Measurements from ENCODE around the gene EPHA8. TPM values are rescaled to one million over a fixed set of nuclear protein-coding genes. Genes with fewer than 3 reads are reported as not detected.

EPHA8 gene
- 0.17 and 0.75 TPM in 2 replicates for polyA plus RNA-seq

DNA sequence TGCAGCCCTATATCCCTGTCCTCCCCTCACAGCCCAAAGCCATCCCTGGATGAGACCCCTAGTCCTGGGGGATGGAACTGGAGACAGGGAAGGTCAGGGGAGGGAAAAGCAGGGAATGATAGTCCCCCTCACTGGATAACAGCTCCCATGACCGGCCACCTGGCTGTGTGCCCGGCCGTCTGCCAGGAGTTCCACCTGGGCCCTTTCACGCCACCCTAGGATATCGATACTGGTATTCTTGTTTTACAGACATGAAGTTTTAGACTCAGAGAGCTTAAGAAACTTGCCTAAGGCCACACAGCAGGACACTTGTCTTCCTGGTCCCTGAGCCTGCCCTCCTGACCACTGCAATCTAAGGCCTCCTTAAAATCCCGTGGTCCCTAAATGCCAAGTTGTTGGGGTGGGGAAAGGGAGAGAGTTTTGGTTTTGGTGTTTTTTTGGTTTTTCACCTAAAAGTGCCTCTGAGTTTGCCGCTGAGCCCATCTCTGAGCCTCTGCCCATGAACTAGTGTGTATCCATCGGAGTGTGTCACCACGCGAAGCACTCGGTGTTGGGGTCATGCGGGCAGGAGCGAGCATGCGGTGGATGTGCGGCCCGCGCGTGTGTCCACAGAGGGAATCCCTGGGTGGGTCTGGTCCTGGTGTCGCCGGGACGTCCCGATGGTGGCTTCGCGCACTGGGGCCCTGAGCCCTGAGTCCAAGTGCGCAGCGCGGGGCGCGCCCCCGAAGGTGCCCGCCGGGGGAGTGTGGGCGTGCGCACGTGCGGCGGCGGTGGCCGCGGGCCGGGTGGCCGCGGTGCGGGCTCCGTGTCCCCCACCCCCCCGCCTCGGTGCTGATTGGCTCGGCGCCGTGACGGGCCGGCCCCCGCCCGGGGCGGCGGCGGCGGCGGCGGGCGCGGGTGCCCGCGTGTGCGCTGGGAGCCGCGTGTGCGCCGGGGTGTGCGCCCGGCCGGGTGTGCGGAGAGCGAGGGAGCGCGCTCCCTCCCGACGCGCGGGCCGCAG is at the start of gene EPHA8:
TSS of gene EPHA8 (plus strand) at position 906 of the 1,000 bp plus-strand sequence. CDS start 147 bp downstream, outside the sequence.

DNA sequence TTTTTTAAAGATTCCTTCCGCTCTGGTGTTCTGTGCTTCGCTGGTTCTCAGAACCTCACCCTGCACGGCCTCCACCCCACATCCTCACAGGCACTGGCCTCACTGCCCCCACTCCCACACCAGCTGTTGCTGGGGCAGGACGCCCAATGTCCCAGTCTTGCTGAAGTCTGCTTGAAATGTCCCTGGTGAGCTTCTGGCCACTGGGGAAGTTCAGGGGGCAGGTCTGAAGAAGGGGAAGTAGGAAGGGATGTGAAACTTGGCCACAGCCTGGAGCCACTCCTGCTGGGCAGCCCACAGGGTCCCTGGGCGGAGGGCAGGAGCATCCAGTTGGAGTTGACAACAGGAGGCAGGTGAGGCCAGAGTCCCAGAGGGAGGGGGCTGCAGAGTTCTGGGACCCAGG is 73.1 kb downstream of the EPHA8 start, which contains the start of gene C1QA:
TSS of gene C1QA (plus strand) at position 276 of the 400 bp plus-strand sequence. CDS start 989 bp downstream, outside the sequence.

DNA sequence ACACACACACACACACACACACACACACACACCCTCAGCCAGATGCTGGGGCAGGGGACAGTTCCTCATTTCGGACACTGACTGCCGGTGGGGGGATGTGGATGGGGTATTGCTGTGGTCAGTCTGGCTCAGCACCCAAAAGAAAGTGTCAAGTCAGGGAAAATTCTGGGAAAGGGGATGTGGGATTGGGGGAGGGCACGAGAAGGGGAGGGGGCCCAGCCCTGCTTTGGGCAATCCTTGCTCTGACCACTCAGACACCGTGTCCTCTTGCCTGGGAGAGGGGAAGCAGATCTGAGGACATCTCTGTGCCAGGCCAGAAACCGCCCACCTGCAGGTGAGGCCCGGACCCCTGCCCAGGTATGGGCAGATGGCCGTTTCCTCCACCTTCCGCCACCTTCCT is 80.1 kb downstream of the EPHA8 start, which contains the start of gene C1QC:
TSS of gene C1QC (plus strand) at position 253 of the 400 bp plus-strand sequence. CDS start 391 bp downstream, outside the sequence.

DNA sequence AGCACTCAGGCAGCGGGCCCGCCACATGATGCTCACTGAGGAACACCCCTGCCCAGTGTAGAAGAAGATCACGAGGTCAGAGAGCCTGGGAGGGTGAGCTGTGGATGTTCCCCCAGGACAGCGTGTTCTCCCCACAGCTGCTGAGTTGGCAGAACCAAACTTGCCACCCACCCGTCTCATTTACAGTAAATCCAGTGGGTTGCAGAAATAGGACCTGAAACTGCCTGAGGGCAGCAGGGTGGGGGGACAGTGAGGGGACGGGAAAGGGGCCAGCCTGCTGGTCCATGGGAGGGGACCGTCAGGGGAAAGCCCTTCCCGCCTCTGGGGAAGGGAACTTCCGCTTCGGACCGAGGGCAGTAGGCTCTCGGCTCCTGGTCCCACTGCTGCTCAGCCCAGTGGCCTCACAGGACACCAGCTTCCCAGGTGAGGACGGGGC is 89.6 kb downstream of the EPHA8 start, which contains the start of gene C1QB:
TSS of gene C1QB (plus strand) at position 356 of the 436 bp plus-strand sequence. CDS start 6,227 bp downstream, outside the sequence.

Other genes with a start within 250 kb of the EPHA8 start
- 3.1 and 4.7 TPM in 2 replicates for gene ZBTB40, start 111.6 kb upstream of the EPHA8 start, polyA plus RNA-seq
- gene C1QA, start 73.1 kb downstream of the EPHA8 start, polyA plus RNA-seq, result 1.6 TPM in 1 of 2 replicates, not detected in the other
- 0.56 TPM in 1 of 2 replicates, not detected in the other for gene C1QC, start 80.1 kb downstream of the EPHA8 start, polyA plus RNA-seq
- 0.32 TPM in 1 of 2 replicates, not detected in the other for gene C1QB, start 89.7 kb downstream of the EPHA8 start, polyA plus RNA-seq
- gene EPHB2, start 147.3 kb downstream of the EPHA8 start, polyA plus RNA-seq, result 2.3 and 2.5 TPM in 2 replicates

Data from Purkinje cell (primary cell).